Astrocyte of the spinal cord (primary cell): ENCODE results near the gene RNF31.

Experiments used
- DNase-seq: peaks from one replicate; pipeline ENCODE4 v3.0.0; 2011; ENCODE audit warnings: low read depth, low spot score
- H3K4me3 ChIP-seq: 2 replicates; pipeline ENCODE4 v1.5.1; 2011; ENCODE audit warnings: low read depth, mild to moderate bottlenecking, low read length, moderate library complexity
- in situ Hi-C: cut with HindIII; loops from 2 replicates; pipeline ENCODE4 v1.10.0; 2017; ENCODE audit warnings: low sequenced_read_pairs
- TF ChIP-seq, protein P1 (sequence below): IDR thresholded peaks from 2 replicates; pipeline ENCODE4 v1.5.1; 2012; ENCODE audit warnings: low read depth, mild to moderate bottlenecking, low read length, inconsistent platforms

RNF31 gene

DNA sequence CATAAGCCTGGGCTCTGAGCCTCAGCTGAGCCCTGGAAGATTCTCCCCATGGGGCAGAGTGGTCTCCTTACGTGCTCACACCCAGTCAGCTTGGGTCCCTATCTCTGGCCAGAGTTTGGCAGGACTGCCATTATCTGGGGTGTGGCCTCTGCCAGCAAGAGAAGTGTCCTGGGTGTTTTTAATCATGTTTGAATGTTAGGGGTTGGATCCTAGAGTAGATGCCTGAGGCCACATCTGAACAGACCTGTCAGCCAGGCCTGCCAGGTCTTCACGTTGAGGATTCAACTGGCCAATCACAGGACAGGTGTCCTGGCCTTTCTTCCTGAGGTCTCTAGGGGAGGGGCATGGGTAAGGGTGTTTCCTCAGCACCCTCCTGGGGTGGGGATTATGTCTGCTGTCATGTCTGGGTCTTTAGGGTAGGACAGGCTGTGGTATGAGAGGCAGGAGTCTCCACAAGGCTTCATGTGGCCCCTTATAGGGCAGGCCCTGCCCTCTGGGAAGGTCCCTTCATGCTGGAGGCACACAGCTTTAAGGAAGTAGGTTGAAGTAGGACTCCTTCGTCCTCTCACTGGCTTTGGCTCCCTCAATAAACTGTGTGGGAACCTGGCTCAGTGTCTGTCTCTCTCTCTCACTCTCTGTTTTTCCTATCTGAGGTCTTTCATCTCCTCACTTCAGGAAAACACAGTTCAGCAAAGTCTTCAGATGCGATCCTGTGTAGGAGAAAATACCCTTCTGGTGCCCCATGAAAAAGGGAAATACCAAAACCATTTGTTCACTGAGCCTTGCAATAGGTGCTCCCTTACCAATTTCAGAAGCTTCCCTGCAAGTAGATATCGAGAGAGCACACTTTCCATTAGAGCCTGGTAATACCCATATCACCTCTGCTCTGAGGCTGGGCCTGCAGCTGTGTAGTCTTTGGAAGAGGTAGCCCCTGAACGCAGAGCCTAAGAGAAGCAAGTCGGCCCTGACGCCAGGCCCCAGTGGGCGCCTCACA is 23.6 kb upstream of the RNF31 start:
- H3K4me3 ChIP-seq: no peak overlapping the region
- in situ Hi-C loops: no loop called here
- TF ChIP-seq, protein P1, sequence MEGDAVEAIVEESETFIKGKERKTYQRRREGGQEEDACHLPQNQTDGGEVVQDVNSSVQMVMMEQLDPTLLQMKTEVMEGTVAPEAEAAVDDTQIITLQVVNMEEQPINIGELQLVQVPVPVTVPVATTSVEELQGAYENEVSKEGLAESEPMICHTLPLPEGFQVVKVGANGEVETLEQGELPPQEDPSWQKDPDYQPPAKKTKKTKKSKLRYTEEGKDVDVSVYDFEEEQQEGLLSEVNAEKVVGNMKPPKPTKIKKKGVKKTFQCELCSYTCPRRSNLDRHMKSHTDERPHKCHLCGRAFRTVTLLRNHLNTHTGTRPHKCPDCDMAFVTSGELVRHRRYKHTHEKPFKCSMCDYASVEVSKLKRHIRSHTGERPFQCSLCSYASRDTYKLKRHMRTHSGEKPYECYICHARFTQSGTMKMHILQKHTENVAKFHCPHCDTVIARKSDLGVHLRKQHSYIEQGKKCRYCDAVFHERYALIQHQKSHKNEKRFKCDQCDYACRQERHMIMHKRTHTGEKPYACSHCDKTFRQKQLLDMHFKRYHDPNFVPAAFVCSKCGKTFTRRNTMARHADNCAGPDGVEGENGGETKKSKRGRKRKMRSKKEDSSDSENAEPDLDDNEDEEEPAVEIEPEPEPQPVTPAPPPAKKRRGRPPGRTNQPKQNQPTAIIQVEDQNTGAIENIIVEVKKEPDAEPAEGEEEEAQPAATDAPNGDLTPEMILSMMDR: no peak
- DNase-seq: no peak

DNA sequence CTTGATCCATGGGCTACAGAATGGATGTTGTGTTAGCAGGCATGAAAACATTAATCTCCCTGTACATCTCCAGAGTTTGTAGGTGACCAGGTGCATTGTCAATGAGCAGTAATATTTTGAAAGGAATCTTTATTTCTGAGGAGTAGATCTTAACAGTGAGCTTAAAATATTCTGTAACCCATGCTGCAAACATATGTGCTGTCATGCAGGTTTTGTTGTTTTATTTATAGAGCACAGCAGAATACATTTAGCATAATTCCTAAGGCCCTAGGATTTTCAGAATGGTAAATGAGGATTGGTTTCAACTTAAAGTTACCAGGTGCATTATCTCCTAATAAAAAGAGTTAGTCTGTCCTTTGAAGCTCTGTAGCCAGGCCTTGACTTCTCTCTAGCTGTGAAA is 20.4 kb upstream of the RNF31 start:
- no peak overlapping the region for H3K4me3 ChIP-seq
- in situ Hi-C loops: no loop called here
- DNase-seq: no peak
- TF ChIP-seq, protein P1: no peak

DNA sequence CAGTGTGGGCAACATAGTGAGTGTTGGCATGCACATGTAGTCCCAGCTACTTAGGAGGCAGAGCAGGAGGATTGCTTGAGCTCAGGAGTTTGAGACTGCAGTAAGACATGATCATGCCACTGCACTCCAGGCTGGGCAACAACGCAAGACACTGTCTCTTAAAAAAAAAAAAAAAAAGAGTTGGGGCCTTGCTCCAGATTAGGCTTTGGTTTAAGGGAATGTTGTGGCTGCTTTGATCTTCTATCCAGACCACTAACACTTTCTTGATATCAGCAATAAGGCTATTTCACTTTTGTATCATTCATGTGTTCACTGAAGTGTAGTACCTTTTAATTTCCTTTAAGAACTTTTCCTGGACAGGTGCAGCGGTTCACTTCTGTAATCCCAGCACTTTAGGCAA is 19.6 kb upstream of the RNF31 start:
- TF ChIP-seq, protein P1: no peak
- no peak for DNase-seq
- no peak overlapping the region for H3K4me3 ChIP-seq
- in situ Hi-C loops: no loop called here

DNA sequence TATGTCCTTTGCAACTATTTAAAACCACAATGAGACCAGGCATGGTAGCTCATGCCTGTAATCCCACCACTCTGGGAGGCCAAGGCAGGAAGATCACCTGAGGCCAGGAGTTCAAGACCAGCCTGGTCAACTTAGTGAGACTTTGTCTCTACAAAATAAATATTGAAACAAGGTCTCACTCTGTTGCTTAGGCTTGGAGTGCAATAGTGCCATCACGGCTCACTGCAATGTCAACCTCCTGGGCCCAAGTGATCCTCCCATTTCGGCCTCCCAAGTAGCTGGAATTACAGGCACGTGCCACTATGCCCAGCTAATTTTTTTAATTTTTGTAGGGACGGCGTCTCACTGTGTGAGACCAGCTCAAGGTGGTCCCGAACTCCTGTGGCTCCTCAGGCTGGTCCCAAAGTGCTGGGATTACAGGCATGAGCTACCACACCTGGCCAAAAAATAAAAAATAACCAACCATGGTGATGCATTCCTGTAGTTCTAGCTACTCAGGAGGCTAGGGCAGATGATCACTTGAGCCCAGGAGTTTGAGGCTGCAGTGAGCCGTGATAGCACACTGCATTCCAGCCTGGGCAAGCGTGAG is 17.8 kb upstream of the RNF31 start:
- TF ChIP-seq, protein P1: no peak
- in situ Hi-C loops: no loop called here
- no peak overlapping the region for H3K4me3 ChIP-seq
- no peak for DNase-seq

DNA sequence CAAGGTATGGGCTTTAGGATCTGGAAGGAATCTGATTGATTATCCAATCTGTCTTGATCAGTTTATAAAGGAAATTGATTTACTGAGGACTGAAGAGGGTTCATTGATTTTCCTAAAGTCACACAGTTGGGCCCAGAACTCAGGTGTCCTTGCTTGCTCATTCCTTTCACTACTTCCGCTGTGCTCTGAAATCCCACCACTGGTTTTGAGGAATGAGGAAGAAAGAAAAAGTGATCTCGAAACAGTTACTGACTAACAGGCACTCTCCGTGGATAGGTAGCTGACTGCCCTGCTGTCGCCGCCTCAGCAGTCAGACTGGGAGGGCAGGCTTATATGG is 16.9 kb upstream of the RNF31 start, which contains the start of gene FITM1:
FITM1 (plus strand) TSS at position 280 of the 337 bp plus-strand sequence. CDS start 905 bp downstream, outside the sequence.
- in situ Hi-C loops: no loop called here
- TF ChIP-seq, protein P1: no peak
- H3K4me3 ChIP-seq: no peak within 1 kb of the TSS
- no peak for DNase-seq

DNA sequence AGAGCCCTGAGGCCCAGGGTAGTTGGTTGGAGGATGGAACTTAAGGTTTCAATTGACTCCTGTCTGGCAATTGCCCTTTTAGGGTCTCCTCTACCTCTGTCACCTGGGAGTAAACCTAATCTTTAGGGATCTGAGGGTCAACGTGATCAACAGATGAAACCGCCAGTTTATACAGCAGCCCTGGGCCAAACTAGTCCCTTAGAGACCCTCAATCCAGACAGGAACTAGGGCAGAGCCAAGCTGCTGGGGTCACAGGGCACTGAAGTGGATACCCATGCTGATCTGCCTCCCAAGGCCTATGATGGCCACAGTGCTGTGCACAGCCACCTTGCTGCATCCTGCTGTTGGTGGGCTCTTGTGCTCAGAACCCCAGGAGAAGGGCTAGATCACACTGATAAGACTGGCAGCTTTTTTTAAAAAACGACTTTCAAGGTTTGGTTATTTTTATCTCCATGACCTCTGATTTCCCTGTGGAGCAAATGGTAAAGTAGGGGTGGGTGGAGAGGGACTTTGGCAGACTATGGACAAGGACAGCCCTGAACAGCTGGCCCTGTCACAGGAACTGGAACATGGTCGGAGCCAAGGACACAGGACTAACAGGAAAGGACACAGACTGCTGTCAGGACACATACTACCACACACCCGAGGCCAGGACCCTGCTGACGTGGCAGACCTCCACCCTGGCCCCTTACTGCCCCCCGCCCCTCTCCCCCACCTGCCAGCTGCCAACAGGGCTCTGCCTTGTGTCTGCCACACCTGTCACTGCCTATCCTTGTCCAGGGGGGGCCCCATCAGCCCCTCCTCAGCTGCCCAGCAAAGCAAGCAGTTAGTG is 16.4 kb upstream of the RNF31 start:
- in situ Hi-C loops: no loop called here
- TF ChIP-seq, protein P1: no peak
- DNase-seq: no peak
- H3K4me3 ChIP-seq: no peak overlapping the region
